OCI-LY3 (cell line): Measurements from ENCODE around the gene SLC22A5.

ENCODE experiments used
- H2AFZ ChIP-seq: fragments of 200-600, 300-600 bp; shearing (Covaris generic); 2 replicates; pipeline ENCODE4 v1.6.0; 2014; ENCODE audit warnings: antibody characterized with exemption, low read depth, low read length
- H3K27ac ChIP-seq: fragments of 200-600, 300-600 bp; sonication (generic); 2 replicates; pipeline ENCODE4 v1.5.1; 2014; ENCODE audit warnings: mild to moderate bottlenecking, low read length, moderate library complexity, mixed read lengths
- H3K27me3 ChIP-seq: fragments of 200-600, 300-600 bp; sonication (generic); 2 replicates; pipeline ENCODE4 v1.6.1; 2014; ENCODE audit warnings: low read depth, low read length, mixed read lengths
- H3K36me3 ChIP-seq: fragments of 200-600, 300-600 bp; sonication (generic); replicated peaks from 2 replicates; pipeline ENCODE3; 2014; ENCODE audit warnings: low read depth, low read length, mixed read lengths
- H3K4me1 ChIP-seq: fragments of 300-600, 200-600 bp; sonication (generic); 2 replicates; pipeline ENCODE4 v1.6.1; 2014; ENCODE audit warnings: low read length, mixed read lengths
- H3K4me2 ChIP-seq: fragments of 200-600, 300-600 bp; sonication (generic); 2 replicates; pipeline ENCODE4 v1.6.1; 2014; ENCODE audit warnings: low read length, mixed read lengths
- H3K4me3 ChIP-seq: fragments of 300-600, 200-600 bp; sonication (generic); 2 replicates; pipeline ENCODE4 v1.5.1; 2014; ENCODE audit warnings: antibody characterized with exemption, mild to moderate bottlenecking, low read length, moderate library complexity
- H3K79me2 ChIP-seq: fragments of 300-600, 200-600 bp; shearing (Covaris generic); 2 replicates; pipeline ENCODE4 v1.6.1; 2014; ENCODE audit warnings: mild to moderate bottlenecking, low read length, mixed read lengths
- H3K9ac ChIP-seq: fragments of 300-600, 200-600 bp; shearing (Covaris generic); 2 replicates; pipeline ENCODE4 v1.6.0; 2014; ENCODE audit warnings: mild to moderate bottlenecking, low read length, moderate library complexity
- H3K9me3 ChIP-seq: fragments of 200-600, 300-600 bp; shearing (Covaris generic); 2 replicates; pipeline ENCODE4 v1.6.1; 2014; ENCODE audit warnings: low read length, mixed read lengths; ENCODE audit not compliant: insufficient read depth
- H4K20me1 ChIP-seq: fragments of 200-600, 300-600 bp; sonication (generic); 2 replicates; pipeline ENCODE4 v1.6.1; 2016; ENCODE audit warnings: low read length, mixed read lengths; ENCODE audit not compliant: insufficient read depth
- EZH2phosphoT487 ChIP-seq: fragments of 200-600 bp; shearing (Covaris generic); IDR thresholded peaks from 2 replicates; pipeline ENCODE4 v1.6.1; 2018; ENCODE audit warnings: antibody characterized with exemption, mixed run types, low read depth
- TF ChIP-seq, protein P1 (sequence below): fragments of 200-600, 300-600 bp; sonication (generic); IDR thresholded peaks from 2 replicates; pipeline ENCODE4 v1.5.1; 2014; ENCODE audit warnings: antibody characterized with exemption, low read length, low read depth

The SLC22A5 gene

DNA sequence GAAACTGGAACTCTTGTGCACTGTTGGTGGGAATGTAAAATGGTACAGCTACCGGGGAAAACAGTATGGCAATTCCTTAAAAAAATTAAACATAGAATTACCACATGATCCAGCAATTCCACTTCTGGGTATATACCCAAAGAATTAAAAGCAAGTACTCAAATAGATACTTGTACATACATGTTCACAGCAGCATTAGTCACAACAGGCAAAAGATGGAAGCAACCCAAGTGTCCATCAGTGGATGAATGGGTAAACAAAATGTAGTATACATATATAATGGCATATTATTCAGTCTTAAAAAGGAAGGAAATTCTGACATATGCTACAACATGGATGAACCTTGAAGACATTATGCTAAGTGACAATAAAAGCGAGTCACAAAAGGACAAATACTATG lies 7.4 kb upstream of the SLC22A5 start:
- no peak overlapping the region for H3K27ac ChIP-seq
- H3K27me3 ChIP-seq: no peaks in the 10 kb centered on the region
- no peak overlapping the region for H3K4me2 ChIP-seq
- H2AFZ ChIP-seq: no peak overlapping the region
- no peak overlapping the region for H3K9ac ChIP-seq
- no peaks in the 10 kb centered on the region for H3K36me3 ChIP-seq
- H3K79me2 ChIP-seq: no peaks in the 10 kb centered on the region
- no peak for TF ChIP-seq EZH2phosphoT487
- TF ChIP-seq, protein P1, sequence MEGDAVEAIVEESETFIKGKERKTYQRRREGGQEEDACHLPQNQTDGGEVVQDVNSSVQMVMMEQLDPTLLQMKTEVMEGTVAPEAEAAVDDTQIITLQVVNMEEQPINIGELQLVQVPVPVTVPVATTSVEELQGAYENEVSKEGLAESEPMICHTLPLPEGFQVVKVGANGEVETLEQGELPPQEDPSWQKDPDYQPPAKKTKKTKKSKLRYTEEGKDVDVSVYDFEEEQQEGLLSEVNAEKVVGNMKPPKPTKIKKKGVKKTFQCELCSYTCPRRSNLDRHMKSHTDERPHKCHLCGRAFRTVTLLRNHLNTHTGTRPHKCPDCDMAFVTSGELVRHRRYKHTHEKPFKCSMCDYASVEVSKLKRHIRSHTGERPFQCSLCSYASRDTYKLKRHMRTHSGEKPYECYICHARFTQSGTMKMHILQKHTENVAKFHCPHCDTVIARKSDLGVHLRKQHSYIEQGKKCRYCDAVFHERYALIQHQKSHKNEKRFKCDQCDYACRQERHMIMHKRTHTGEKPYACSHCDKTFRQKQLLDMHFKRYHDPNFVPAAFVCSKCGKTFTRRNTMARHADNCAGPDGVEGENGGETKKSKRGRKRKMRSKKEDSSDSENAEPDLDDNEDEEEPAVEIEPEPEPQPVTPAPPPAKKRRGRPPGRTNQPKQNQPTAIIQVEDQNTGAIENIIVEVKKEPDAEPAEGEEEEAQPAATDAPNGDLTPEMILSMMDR: no peak
- peaks cover 11% of the 10 kb centered on the region for H3K4me1 ChIP-seq
- H4K20me1 ChIP-seq: no peaks in the 10 kb centered on the region
- H3K4me3 ChIP-seq: no peak overlapping the region
- H3K9me3 ChIP-seq: no peaks in the 10 kb centered on the region

DNA sequence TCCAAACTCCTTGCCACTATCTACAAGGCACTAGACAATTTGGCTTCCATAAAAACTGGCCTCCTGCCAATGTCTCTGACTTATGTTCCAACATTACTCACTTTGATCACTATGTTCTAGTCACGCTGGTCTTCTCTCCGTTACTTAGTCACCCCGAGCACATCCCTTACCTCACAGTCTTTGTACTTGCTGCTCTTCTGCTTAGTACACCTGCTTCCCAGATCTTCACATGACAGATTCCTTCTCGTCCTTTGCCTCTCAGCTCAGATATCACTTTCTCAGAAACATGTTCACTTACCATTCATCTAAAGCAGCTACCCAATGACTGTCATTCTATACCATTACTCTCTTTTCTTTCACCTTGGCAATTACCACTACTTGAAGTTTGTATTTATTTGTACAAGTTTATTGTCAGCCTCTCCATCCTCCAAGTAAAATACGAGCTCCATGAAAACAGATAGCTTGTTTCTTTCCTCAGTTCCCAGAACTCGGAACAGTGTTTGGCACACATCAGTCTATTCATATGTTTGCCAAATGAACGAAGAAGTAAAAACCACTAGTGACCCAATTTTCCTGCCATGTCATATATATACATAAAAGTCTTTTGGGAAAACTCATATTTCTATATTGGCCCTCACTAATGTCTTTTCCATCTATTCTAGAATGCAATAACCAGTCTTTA lies 5.9 kb upstream of the SLC22A5 start:
- Histone ChIP-seq H3K4me2 (no peak overlapping the region), H3K79me2 (no peaks in the 10 kb centered on the region), H3K9me3 (no peaks in the 10 kb centered on the region), H3K4me3 (no peak overlapping the region), H3K4me1 (peaks cover under 1% of the 10 kb centered on the region; the same call in 1 of the 2 replicates), H3K9ac (no peak overlapping the region), H3K27me3 (no peaks in the 10 kb centered on the region), H3K36me3 (no peaks in the 10 kb centered on the region), H4K20me1 (no peaks in the 10 kb centered on the region), H3K27ac (no peak overlapping the region), H2AFZ (no peak overlapping the region)
- TF ChIP-seq EZH2phosphoT487: no peak
- TF ChIP-seq, protein P1: no peak

DNA sequence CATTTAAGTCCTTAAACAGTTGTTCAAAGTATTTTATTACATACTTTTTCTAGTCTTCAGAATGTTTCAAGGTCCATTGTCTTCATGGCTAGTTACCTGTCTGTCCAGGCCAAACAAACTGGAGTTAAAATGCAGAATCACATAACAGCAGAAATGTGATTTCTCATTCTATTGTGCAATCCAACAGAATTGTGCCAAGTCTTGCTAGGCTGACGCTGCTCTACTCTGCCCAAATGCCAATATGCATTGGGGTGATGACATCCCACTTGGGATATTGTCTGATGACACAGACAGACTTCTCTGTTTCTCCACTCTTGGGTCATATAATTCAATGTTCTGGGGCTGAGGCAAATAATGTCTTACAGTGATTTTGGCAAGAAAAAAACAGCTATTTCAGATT lies 5.2 kb upstream of the SLC22A5 start:
- Histone ChIP-seq H3K9me3 (no peaks in the 10 kb centered on the region), H3K36me3 (no peaks in the 10 kb centered on the region), H3K4me3 (no peak overlapping the region), H3K27ac (no peak overlapping the region), H3K79me2 (no peaks in the 10 kb centered on the region), H3K27me3 (no peaks in the 10 kb centered on the region), H4K20me1 (no peaks in the 10 kb centered on the region), H2AFZ (no peak overlapping the region), H3K4me2 (no peak overlapping the region), H3K9ac (no peak overlapping the region), H3K4me1 (no peaks in the 10 kb centered on the region)
- no peak for TF ChIP-seq EZH2phosphoT487
- TF ChIP-seq, protein P1: no peak

DNA sequence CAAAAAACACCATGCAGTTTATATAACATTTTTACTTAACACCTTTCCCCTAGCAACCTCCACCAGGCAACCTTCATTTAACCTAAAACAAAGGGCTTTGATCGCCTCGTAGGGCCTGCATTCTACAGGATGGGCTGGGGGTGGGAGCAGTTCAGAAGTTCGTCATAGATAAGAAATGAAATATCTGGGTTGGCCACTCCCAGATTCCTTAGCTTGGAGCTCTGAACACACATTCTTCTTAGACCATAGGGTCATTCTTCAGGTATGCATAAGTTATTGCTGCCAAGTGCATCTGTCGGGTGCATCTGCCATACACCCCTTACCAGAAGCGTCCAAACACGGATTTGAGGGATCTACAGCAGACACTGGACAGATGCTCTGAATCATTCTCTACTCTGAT lies 4.3 kb upstream of the SLC22A5 start:
- Histone ChIP-seq H3K9me3 (no peaks in the 10 kb centered on the region), H3K4me2 (no peak overlapping the region), H3K9ac (no peak overlapping the region), H4K20me1 (no peaks in the 10 kb centered on the region), H3K27me3 (no peaks in the 10 kb centered on the region), H3K36me3 (no peaks in the 10 kb centered on the region), H3K4me3 (no peak overlapping the region), H3K79me2 (no peaks in the 10 kb centered on the region), H2AFZ (no peak overlapping the region), H3K27ac (no peak overlapping the region), H3K4me1 (0 out of 2 replicates have a peak, but pooled peaks cover under 1% of the 10 kb centered on the region)
- TF ChIP-seq EZH2phosphoT487: no peak
- TF ChIP-seq, protein P1: no peak
